Measurements from ENCODE around the gene AGMO.

AGMO gene

DNA sequence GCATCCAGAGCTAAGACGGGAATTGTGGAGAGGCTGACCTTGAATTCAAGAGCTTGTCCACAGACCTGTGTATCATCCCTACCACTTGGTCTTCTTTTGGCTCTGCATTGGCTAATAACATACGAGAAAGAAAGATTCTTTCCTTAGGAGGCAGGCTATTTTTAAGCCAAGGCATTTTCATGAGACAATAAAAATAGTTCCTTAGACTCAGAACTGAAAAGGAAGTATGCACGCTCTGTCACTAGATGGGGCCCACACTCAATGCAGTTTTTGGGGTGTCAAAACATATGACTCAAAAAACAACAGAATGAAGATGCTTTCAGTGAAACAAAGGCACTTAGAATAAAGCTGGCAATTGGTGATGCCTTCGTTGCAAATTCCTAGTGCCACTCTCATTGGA lies 393.3 kb downstream of the AGMO start:
- no peak for DNase-seq
- Histone ChIP-seq H3K36me3 (no peaks in the 10 kb centered on the region), H3K27ac (no peak overlapping the region), H3K9me3 (ENCODE audit: severe bottlenecking) (no peaks in the 10 kb centered on the region), H3K27me3 (ENCODE audit: insufficient read depth, low read depth, severe bottlenecking) (no peaks in the 10 kb centered on the region), H3K4me3 (ENCODE audit: low read depth, low read length) (no peak overlapping the region)
- TF ChIP-seq, protein P1, sequence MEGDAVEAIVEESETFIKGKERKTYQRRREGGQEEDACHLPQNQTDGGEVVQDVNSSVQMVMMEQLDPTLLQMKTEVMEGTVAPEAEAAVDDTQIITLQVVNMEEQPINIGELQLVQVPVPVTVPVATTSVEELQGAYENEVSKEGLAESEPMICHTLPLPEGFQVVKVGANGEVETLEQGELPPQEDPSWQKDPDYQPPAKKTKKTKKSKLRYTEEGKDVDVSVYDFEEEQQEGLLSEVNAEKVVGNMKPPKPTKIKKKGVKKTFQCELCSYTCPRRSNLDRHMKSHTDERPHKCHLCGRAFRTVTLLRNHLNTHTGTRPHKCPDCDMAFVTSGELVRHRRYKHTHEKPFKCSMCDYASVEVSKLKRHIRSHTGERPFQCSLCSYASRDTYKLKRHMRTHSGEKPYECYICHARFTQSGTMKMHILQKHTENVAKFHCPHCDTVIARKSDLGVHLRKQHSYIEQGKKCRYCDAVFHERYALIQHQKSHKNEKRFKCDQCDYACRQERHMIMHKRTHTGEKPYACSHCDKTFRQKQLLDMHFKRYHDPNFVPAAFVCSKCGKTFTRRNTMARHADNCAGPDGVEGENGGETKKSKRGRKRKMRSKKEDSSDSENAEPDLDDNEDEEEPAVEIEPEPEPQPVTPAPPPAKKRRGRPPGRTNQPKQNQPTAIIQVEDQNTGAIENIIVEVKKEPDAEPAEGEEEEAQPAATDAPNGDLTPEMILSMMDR (IDR thresholded peaks at IDR 0.05; ENCODE audit: low read depth, low read length), result no peak

- Histone ChIP-seq H3K36me3 (no peaks in the 10 kb centered on the region), H3K27me3 (ENCODE audit: insufficient read depth, low read depth, severe bottlenecking) (no peaks in the 10 kb centered on the region), H3K27ac (no peak overlapping the region), H3K9me3 (ENCODE audit: severe bottlenecking) (no peaks in the 10 kb centered on the region), H3K4me3 (ENCODE audit: low read depth, low read length) (no peak overlapping the region)
- DNase-seq, result no peak
- TF ChIP-seq, protein P1 (IDR thresholded peaks at IDR 0.05; ENCODE audit: low read depth, low read length), result no peak
Measured at GRCh38 chr7:15167912-15168311, 393.9 kb downstream of the AGMO start.

DNA sequence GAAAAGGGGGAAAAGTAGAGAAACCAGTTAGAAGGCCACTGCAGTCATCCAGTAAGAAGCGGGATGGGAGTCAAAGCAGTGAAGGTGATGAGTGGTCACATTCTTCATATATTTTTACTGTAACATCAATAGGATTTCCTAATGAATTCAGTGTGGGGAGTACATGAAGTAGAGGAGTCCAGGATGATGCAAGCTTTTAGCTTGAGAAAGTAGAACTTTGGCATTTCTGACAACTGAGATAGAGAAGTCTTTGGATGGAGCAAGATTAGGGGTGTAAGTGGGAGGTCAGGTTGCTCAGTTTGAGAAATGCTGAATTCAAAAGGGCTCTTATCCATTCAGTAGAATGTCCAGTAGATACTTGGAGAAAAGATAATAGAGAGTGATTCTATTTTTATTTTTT lies 395.2 kb downstream of the AGMO start:
- no peak overlapping the region for H3K4me3 ChIP-seq (ENCODE audit: low read depth, low read length)
- DNase-seq, result no peak
- H3K36me3 ChIP-seq, result no peaks in the 10 kb centered on the region
- H3K27me3 ChIP-seq (ENCODE audit: insufficient read depth, low read depth, severe bottlenecking), result no peaks in the 10 kb centered on the region
- no peaks in the 10 kb centered on the region for H3K9me3 ChIP-seq (ENCODE audit: severe bottlenecking)
- H3K27ac ChIP-seq, result no peak overlapping the region
- TF ChIP-seq, protein P1 (IDR thresholded peaks at IDR 0.05; ENCODE audit: low read depth, low read length), result no peak

- H3K36me3 ChIP-seq, result no peaks in the 10 kb centered on the region
- H3K27ac ChIP-seq, result no peak overlapping the region
- TF ChIP-seq, protein P1 (IDR thresholded peaks at IDR 0.05; ENCODE audit: low read depth, low read length), result no peak
- H3K27me3 ChIP-seq (ENCODE audit: insufficient read depth, low read depth, severe bottlenecking), result no peaks in the 10 kb centered on the region
- H3K9me3 ChIP-seq (ENCODE audit: severe bottlenecking), result no peaks in the 10 kb centered on the region
- DNase-seq, result no peak
- H3K4me3 ChIP-seq (ENCODE audit: low read depth, low read length), result no peak overlapping the region
Measured at GRCh38 chr7:15159261-15159660, 402.6 kb downstream of the AGMO start.

DNA sequence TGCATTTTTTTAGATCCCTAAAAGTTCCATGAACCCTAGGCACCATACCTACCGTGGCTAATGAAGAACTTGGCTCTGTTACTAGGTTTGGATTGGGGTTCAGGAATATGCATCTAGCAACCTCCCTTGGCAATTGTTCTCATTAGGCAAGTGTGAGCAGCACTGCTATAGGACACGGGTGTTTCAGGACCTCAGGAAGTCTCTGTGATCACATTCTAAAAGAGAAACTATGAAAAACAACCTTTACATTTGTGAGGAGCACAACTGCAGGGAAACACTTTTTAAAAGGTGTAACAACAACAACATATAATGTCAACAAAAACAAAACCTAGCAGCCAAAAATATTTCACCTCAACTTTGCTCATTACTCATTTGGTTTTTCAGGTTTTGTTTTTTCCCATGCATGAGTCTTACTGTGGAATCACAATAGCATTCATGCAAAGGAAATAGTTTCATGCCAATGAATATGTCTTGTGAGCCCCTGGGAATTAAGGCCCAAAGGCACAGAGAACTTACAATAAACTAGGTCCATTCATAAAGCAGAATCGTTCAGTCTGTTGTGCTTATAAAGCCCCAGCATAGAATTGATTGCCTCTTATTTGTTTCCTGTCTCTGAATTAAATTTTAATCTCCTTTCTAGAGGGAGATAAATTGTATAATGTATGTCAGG lies 403.5 kb downstream of the AGMO start:
- Histone ChIP-seq H3K27ac (no peak overlapping the region), H3K36me3 (no peaks in the 10 kb centered on the region), H3K27me3 (ENCODE audit: insufficient read depth, low read depth, severe bottlenecking) (no peaks in the 10 kb centered on the region), H3K4me3 (ENCODE audit: low read depth, low read length) (no peak overlapping the region), H3K9me3 (ENCODE audit: severe bottlenecking) (no peaks in the 10 kb centered on the region)
- TF ChIP-seq, protein P1 (IDR thresholded peaks at IDR 0.05; ENCODE audit: low read depth, low read length), result no peak
- no peak for DNase-seq

Data from WERI-Rb-1 (cell line).